ENCODE data around the gene C5.

- TF ChIP-seq CTCF (IDR thresholded peaks at IDR 0.05; ENCODE audit: low read length) (no peak), EZH2phosphoT487 (IDR thresholded peaks at IDR 0.05; ENCODE audit: low read length) (no peak)
Measured at GRCh38 chr9:121038362-121038761, 11.7 kb downstream of the C5 start.

Data from MM.1S (cell line).